CD4-positive, alpha-beta T cell treated with Interleukin-17A for 4 hours (primary cell): ENCODE measurements around the gene IKZF3.
A peak's percentile ranks its signal among the peaks of the same experiment; 100 is the strongest.
"Not testable (repeated sequence)": the region's sequence is repeated elsewhere in the genome, so short reads cannot be mapped to it uniquely, and the experiment has no call there.

Experiments used
- DNase-seq: peaks from one replicate; pipeline ENCODE4 v3.0.0-alpha.2; 2020; ENCODE audit warnings: mixed read lengths

Gene IKZF3

DNA sequence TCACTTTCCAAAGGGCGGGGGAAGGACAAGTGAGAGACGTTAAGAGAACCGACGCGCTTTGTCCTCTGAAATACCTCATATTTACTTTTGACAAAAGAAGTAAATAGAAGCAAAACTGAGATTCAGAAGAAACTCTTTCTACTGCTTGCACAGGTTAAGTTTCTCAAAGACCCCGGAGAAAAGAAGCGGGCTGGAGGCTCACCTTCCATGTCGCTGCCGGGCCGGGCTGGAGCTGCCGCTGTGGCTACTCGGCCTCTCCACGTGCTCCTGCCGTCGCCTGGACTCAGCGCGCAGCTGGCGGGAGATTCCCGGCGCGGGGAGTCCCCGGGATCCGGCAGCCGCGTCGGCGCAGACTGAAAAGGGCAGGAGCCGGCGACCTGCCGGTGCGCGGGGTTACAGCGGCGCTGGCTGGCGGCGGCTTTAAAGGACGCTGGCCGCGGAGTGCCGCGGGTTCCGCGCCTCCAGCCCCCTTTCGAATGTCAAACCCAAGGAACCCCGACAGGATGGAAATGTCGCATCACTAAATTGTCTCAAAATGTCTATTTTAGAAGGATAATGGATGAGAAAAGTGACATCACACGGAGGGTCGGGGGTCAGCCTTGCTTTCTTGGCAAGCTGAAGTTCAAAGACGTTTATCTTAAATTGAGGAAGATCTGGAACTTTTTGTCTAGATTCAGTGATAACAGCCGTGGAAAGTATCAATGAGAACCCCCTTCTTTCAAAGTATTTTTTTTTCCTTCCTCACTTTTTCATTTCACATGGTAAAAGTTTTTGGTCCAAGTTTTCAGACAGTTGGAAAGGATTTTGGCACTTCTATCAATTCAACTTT, at the start of gene IKZF3:
Gene IKZF3 (minus strand): TSS at position 395 of the 829 bp plus-strand sequence. CDS start 186 bp downstream, at position 209.
- DNase-seq: peak; percentile 83

DNA sequence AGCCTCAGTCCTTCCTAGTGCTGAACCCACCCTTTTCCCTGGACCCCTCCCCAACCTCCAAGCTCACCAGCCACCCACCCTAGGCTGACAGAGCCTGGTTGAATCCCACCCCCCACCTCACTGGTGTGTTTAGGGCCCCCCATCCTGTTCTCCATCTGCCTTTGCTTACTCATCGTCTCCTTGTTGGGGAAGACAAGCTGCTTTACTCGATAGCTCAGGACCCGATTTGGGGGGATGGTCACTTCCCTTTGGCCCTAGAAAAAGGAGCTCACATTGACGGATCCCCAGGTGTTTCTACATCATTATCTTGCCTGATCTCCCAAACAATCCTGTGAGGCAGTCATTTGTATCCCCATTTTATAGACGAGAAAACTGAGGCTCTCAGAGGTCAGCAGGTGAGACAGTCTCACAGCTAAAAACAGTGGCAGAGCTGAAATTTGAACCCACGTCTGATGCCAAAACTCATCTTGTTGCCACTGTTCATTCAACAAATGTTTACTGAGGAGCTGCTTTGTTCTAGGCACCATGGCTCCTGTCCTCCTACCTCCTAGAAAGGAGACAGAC, 44.8 kb upstream of the IKZF3 start:
- no peak for DNase-seq

DNA sequence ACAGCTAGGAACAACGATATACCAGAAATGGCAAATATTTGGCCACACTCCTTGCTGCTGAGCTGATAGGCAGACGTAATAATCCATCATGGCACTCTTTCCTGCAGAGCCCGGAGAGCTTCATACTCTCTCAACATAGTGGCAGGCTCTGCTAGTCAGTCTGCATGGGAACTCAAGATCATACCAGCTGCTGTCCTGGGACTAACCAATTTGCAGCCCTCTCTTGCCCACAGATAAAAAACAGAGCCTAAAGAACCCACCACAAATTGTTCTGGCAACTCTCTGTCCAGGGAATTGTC, 40.8 kb upstream of the IKZF3 start:
- DNase-seq: no peak

DNA sequence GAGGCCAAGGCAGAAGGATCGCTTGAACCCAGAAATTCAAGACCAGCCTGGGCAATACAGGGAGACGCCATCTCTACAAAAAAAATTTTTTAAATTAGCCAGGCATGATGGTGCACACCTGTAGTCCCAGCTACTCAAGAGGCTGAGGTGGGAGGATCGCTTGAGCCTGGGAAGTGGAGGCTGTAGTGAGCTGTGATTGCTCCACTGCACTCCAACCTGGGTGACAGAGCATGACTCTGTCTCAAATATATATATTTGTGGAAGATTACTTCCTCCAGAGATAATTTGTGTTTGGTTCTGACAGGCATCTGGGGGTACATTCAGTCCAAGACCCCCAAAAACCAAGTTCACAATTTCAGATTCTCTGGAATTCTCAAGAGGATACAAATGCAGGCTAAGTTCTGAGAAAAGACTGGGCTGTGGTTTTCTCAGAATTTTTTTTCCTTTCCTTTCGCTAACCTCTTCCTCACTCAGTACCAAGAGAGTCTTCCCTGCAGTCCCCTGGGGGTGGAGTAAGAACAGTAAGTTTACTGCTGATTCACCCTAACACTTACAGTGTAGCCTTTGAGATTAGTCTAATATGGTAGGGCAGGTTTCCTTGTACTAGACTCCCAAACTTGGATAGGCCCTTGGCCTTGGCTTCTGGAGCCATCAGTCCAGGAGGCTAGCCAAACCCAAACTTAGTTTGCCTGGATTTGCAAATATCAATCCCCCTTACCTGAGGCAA, 39.2 kb upstream of the IKZF3 start:
- DNase-seq: peak; percentile 23

DNA sequence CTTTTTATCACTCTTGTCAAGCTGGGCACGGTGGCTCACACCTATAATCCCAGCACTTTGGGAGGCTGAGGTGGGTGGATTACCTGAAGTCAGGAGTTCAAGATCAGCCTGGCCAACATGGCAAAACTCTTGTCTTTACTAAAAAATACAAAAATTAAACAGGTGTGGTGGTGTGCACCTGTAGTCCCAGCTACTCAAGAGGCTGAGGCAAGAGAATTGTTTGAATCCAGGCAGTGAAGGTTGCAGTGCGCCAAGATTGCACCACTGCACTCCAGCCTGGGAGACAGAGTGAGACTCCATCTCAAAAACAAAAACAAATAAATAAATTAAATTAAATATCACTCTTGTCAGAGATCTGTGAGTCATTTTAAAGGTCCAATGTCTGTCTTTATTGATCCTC, 37.9 kb upstream of the IKZF3 start:
- not testable (repeated sequence) for DNase-seq

DNA sequence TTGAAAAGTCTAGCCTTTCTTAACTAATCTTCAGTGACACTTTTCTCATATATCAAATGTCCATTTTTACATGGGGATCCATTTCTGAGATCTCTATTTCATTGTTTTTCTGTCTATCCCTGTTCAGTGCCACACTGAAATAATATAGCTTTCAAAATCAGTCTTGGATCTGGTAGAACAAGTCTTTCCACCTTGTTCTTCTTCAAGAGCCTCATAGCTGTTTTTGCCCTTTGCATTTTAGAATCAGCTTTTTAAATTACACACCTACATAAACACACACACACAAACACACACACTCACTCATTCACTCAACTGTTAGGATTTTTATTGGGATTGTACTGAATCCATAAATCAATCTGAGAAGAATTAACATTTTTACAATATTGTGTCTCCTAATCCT, 35.1 kb upstream of the IKZF3 start:
- DNase-seq: no peak

DNA sequence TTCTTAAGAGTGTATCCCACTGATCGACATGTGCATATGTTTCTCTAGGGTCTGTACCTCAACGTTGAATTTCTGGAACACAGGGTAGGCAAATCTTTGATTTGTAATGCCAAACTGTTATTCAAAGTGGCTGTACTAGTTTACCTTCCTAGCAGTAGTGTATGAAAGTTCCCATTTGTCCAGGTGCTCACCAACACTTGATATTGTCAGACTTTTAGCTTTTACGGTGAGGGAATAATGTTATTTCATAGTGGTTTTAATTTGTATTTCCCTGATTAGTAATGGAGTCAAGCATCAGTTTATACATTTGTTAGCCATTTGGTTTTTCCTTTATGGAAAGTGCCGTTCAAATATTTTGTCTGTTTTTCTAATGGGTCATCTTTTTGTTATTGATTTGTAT, 34.0 kb upstream of the IKZF3 start:
- no peak for DNase-seq

DNA sequence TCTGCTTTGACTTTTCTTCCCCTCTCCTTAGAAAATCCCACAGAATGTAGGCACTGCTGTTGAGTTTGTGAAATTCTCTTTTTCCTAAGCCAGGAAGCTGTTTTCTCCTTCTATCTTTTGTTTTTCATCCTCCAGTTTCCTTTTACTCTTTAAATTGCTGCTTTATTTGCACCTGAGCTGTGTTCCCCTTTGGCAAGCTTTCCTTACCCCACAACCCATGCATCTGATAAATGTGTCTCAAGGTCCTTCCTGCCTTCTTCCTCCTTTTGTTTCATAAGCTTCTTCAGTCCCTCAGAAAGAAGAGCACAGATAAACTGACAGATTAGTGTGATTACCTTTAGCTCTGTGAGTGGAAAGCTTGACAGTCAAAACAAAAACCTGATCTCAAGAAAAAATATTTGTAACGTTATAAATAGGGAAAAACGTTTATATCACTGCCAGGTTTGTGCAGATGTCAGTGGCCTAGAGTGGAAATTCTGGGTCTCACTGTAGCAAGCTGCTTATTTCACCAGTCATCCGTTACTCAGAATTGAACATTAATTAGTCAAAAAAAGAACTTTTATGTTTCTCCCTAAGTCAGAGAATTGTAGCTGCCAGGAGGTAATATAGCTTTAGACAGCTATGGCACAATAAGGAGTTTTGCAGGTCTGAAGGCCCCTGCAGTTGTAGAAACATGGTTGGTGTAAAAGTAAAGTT, 30.7 kb upstream of the IKZF3 start:
- no peak for DNase-seq

DNA sequence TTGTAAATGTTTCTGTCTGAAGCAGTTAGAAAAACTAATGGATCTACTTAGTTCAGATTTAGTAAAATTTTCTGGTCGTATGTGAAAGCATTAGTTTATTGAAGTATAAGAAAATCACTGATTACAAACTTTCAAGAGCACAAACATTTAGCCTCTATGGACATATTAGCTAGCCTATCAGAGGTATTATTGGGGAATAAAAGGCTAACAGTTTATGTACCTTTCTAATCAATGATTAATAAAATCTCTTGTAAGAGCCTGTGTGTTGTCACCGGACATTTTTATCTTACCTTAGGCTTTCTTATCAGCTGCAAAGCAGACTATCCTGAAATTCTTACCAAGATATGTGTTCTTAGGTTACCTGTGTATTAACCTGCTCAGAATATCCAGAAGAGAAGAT, 25.1 kb upstream of the IKZF3 start:
- no peak for DNase-seq

DNA sequence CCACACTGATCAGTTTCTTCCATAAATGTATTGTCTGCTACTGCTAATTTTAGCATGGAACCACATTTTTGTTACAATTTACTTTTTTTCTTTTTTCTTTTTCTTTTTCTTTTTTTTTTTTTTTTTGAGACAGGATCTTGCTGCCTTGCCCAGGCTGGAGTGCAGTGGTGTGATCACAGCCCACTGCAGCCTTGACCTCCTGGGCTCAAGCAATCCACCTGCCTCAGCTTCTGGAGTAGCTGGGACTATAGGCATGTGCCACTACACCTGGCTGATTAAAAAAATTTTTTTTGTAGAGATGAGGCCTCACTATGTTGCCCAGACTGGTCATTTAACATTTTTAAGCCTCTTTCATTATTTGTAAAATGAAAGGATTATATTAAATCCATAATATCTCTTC, 23.0 kb upstream of the IKZF3 start:
- DNase-seq: no peak

DNA sequence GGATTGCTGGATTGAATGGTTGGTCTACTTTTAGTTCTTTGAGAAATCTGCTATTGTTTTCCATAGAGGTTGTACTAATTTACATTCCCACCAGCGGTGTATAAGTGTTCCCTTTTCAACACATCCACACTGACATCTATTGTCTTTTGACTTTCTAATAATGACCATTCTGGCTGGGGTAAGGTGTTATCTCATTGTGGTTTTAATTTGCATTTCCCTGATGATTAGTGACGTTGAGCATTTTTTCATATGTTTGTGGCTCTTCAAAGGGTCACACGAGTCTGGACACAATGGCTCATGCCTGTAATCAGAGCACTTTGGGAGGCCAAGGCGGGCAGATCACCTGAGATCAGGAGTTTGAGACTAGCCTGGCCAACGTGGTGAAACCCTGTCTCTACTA, 22.0 kb upstream of the IKZF3 start:
- not testable (repeated sequence) for DNase-seq

DNA sequence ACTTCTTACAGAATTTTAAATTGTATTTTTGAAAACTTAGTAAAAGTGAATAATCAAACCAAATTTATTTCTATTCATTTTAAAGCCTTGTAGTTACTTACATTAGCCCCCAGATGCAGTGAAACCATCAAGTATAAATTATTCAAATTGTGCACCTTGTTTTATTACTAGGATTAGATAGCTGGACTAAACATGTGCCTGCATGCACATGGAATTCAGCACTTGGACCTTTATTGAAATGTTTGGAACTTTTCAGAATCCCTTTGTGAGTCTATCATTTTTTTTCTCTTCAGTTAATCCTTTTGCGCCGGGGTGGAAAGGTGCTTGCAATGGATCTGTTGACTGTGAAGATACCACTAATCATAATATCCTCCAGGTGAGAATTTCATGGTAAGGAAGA, 8.6 kb upstream of the IKZF3 start:
- no peak for DNase-seq

DNA sequence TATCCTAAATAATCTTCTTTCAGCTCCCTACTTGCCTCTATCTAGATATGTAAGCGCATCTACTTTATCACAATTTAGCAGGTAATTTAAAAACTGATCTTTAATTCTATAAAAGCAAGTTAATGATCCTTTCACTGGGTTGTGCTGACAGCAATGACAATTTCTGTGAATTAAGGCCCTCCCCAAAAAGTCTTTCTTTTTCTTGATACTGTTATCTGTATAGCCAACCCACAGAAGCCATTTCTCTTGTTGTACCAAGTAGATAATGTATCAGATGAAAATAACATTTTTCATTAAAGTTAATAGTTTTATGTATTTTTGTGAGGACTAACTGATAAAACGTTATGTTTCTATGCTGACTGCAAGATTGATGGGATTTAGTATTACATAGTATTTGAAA, 7.7 kb upstream of the IKZF3 start:
- DNase-seq: no peak

DNA sequence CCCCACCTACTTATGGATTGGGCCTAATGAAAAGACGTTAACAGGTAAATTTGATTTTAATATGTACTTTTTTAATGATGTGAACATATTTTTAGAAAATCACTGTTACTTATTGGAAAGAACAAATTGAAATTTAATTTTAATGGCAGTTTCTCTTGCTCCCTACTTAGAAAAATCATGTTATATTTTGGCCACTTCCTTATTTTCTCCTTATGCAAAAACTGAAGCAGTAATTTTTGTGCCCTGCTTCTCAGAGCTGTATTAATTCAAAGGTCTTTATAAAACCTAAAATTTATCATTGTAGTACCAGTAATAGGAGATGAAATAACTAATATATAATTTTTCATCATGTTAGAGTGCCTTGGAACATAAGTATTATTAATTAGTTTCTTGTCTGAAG, 6.7 kb upstream of the IKZF3 start:
- DNase-seq: no peak

DNA sequence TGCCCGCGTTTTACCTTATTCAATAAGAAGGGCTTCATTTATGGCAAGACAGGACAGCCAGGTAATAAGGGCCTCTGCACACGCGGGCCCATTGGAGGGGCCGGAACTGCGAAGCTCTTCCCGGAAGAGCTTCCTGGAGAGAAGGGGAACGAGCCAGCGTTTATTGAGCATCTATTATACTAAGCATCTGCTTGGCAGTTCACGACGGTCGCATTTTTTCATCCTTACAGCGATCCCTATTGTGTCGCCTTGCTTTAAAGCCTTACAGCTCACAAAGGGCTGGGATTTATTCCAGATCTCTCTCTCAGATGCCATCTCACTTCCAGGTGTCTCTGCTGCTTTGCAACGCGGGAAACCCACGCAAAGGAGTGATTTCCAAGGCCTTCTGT, 4.4 kb upstream of the IKZF3 start:
- DNase-seq: no peak

DNA sequence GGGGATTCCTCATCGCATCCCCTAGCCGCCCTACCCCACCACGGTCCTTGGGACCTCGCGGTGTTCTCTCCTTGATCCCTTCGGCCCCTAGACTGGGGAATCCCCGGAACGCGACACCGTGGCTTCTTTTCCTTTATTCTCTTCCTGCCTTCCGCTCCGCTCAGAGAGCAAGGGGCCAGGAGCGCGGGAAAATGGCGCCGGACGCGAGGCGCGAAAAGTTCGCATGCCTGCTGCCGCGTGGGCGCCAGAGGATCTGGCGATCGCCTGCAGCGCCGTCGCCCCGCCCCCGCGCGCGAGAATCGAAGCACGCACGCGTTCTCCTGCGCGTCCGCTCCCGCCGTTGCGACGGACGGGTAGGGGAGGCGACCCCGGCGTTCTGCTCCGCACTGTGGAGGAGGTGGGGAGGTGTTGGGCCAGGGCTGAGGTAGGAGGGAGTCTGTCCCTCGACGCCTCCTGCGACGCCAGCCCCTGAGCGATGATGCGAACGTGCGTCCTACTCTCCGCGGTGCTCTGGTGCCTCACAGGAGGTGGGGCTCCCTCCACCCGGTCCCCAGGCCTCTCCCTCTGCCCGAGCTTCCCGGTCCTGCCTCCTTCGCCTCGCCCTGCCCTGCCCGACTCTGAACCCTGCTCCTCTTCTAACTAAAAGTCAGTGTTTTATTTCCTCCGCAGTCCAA, 3.9 kb upstream of the IKZF3 start, which contains the start of gene ZPBP2:
Gene ZPBP2 (plus strand): TSS at position 323 of the 674 bp plus-strand sequence. CDS start 153 bp downstream, at position 476.
- DNase-seq: peak; percentile 64

DNA sequence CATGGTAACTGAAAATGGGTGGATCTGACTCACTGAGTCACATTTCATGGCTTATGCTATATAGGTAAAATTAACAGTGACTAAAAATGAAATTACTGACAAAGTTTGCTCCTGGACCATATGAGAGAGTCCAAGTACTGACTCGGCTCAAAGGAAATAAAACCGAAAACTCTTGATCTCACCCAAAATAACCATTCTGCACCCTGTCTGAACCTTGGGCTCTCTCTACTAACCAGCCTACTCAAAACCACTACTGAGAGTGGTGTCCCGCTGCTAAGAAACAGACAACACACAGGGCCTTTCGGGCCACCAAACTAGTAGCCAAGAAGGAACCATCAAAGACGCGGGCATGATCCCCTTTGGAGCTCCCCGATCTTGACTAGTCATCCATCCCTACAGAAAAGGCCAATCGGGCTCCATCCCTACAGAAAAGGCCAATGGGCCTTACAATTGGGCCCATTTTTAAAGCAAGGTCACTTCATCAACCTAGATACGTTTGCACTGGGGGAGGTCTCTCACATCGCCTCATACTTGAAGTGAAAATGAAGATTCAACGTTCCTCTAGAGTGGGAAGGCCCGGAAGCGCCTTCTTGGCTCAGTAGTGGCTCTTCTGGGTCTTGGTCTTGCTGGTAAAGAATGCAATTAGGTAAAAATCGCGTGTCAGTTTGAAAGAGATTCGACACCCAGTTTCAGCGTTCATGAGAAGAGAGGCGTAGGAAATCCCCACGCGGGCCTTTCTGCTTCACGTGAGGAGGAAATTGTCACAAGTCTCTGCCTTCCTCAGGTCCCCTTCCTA, 3.2 kb upstream of the IKZF3 start:
- DNase-seq: peak; percentile 62

DNA sequence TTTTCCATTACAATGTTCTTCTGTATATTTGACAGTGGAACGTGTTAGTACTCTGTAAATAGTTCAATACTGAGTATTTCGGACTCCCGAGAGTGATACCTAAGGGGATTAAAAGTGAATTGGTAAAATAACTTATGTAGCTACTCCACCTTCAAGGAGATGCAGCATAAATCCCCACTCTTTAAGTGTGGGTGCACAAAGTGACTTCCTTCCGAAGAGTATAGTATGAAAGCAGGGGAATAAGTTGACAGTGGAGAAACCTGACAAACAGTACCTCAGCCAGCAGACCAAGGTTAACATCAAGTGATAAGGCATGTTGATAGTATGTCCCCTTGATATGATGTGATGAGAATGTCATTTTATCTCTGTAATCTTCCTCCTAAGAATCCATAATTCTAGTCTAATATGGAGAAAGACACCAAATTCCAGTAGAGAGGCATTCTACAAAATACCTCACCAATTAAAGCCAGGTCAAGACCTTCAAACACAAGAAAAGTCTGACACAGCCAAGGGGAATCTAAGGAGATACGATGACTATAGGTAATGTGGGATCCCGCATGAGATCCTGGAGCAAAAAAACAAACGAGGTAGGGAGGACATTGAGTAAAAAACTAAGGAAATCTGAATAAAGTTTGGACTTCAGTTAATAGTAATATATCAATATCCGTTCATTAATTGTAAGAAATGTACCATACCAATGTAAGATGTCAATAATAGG, 2.1 kb upstream of the IKZF3 start:
- no peak for DNase-seq

DNA sequence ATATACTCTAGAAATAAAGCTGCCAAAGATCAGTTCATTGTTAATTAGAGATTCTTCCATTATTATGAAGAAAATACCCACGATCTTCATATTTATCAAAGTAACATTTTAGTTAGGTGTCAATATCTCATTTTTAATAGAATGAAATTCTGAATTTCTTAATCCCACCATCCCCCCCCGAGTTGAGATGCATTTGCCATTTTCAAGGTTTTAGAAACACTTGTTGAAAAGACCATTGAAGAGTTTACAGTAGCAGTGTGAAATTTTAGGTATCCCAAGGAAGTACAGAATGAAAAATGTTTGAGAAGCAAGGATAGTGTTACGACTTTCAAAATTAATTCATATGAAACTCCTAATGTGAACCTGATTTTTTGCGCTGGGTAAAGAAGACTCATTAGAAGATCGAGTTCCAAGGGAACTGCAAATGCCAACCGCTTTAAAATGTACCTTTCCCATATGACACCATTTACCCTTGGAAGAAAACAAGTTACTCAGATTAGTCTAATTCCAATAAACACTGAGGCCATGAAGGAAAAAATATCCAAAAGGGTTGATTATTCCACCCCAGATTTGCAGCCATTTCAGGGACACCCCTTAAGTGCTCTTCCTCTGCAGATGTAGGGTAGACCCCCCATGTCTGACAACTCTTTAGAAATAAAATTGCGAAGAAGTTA, 731 bp downstream of the IKZF3 start:
- no peak for DNase-seq

DNA sequence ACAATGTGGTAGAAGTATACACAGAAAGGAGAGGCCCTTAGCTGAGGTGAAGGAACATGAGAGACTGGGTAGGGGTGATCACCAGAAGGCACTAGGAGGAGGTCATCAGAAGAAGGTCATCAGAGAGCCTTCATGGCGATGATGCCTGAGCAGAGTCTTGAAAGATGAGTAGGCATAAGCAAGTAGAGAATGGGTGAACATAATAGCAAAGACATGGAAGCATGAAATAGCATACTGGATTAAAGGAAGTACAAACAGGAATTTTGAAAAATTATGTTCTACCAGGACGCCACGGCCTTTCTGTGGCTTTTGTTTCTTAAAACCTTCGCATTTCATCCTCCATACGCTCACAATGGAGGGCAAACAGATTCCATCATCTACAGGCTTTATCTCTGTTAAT, 2.9 kb downstream of the IKZF3 start:
- no peak for DNase-seq
